ENCODE data around the gene PRRC2B. TPM values are rescaled to one million over a fixed set of nuclear protein-coding genes. Genes with fewer than 3 reads are reported as not detected.

PRRC2B gene
- total and polyA plus RNA-seq, 10 donors = 23.3 to 235 (median 180) TPM

DNA sequence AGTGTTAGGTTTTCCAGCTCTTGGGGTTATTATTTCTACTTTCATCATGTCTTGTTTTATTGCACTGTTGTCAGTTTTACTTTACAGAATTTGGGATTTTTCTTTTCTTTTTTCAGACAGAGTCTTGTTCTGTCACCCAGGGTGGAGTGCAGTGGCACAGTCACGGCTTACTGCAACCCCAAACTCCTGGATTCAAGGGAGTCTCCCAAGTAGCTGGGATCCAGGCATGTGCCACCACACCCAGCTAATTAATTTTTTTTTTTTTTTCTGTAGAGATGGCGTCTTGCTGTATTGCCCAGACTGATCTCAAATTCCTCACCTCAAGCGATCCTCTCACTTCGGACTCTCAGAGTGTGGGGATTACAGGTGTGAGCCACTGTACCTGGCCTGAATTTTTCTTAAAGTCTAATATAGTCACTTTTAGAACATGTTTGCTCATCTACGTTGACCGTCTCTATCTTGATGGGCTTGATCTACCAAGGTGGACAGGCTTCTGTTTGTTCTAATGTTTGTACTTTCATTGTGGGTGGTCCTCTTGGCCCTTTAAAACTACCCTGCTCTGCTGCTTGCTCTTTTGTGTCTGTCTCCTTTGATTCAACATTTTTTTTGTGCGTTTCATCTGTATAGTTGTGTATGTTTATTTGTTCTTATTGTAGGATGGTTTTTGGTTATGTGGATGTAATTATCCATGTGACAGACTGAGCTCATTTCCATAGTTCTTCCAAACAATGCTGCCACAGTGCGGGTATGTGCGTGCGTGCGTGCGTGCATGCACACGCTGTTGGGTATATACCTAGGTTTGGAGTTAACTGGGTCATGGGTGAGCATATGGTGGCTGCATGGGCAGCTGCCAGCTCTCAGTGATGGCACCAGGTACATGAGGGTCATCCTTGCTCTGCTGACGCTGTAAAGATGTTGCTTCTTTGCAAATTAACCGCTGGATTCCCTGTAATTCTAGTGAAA lies 18.1 kb downstream of the PRRC2B start:
- no peak for TF ChIP-seq POLR2A (IDR thresholded peaks at IDR 0.05)
- TF ChIP-seq, protein P1, sequence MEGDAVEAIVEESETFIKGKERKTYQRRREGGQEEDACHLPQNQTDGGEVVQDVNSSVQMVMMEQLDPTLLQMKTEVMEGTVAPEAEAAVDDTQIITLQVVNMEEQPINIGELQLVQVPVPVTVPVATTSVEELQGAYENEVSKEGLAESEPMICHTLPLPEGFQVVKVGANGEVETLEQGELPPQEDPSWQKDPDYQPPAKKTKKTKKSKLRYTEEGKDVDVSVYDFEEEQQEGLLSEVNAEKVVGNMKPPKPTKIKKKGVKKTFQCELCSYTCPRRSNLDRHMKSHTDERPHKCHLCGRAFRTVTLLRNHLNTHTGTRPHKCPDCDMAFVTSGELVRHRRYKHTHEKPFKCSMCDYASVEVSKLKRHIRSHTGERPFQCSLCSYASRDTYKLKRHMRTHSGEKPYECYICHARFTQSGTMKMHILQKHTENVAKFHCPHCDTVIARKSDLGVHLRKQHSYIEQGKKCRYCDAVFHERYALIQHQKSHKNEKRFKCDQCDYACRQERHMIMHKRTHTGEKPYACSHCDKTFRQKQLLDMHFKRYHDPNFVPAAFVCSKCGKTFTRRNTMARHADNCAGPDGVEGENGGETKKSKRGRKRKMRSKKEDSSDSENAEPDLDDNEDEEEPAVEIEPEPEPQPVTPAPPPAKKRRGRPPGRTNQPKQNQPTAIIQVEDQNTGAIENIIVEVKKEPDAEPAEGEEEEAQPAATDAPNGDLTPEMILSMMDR (IDR thresholded peaks at IDR 0.05 in 8 of 11, conservative IDR thresholded peaks at IDR 0.05 in 3 of 11) = no peak
- TF ChIP-seq POLR2AphosphoS5 (IDR thresholded peaks at IDR 0.05) = peak in 1 of 3 donors; percentile 14
- Histone ChIP-seq H3K4me3 (no peak overlapping the region), H3K36me3 (peaks cover 0 to 21% (median 0%) of the 10 kb centered on the region in 6 donors), H3K4me1 (peaks cover 48 to 100% (median 91%) of the 10 kb centered on the region in 6 donors), H3K27me3 (replicated peaks in 1 of 7) (no peaks in the 10 kb centered on the region), H3K27ac (no peak overlapping the region), H3K9me3 (no peaks in the 10 kb centered on the region)
- 92 to 95% (median 94%) methylated on average over 15 of the region's 15 CpGs for WGBS, 5 donors
- peak; percentile 31 for DNase-seq
- intact Hi-C loops (cut with DNase I; ENCODE audit: low total_unique reads) = no loop called here

DNA sequence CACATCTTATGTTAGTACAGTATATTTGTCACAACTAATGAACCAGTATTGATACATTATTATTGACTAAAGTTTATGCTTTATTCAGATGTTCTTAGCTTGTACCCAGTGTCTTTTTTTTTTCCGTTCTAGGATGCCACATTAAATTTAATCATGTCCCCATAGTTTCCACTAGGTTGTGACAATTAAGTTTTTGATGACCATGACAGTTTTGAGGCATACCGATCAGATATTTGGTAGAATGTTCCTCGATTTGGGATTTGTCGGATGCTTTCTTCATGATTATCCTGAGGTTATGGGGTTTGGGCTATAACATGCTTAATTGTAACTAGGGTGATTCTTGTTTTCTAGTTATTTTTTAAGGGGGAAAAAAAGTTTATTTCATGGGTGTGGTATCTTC lies 22.6 kb downstream of the PRRC2B start:
- Histone ChIP-seq H3K27me3 (replicated peaks in 1 of 7) (no peaks in the 10 kb centered on the region), H3K27ac (no peak overlapping the region), H3K4me3 (no peak overlapping the region), H3K9me3 (no peaks in the 10 kb centered on the region), H3K36me3 (peaks cover 0 to 44% (median 0%) of the 10 kb centered on the region in 6 donors), H3K4me1 (peaks cover 37 to 100% (median 90%) of the 10 kb centered on the region in 6 donors)
- WGBS, 5 donors = 87 to 94% (median 91%) methylated on average over 4 of the region's 4 CpGs
- no peak for TF ChIP-seq POLR2AphosphoS5 (IDR thresholded peaks at IDR 0.05)
- no peak for TF ChIP-seq POLR2A (IDR thresholded peaks at IDR 0.05)
- TF ChIP-seq, protein P1 (IDR thresholded peaks at IDR 0.05 in 8 of 11, conservative IDR thresholded peaks at IDR 0.05 in 3 of 11) = no peak
- intact Hi-C loops (cut with DNase I; ENCODE audit: low total_unique reads) = no loop called here
- DNase-seq = no peak

DNA sequence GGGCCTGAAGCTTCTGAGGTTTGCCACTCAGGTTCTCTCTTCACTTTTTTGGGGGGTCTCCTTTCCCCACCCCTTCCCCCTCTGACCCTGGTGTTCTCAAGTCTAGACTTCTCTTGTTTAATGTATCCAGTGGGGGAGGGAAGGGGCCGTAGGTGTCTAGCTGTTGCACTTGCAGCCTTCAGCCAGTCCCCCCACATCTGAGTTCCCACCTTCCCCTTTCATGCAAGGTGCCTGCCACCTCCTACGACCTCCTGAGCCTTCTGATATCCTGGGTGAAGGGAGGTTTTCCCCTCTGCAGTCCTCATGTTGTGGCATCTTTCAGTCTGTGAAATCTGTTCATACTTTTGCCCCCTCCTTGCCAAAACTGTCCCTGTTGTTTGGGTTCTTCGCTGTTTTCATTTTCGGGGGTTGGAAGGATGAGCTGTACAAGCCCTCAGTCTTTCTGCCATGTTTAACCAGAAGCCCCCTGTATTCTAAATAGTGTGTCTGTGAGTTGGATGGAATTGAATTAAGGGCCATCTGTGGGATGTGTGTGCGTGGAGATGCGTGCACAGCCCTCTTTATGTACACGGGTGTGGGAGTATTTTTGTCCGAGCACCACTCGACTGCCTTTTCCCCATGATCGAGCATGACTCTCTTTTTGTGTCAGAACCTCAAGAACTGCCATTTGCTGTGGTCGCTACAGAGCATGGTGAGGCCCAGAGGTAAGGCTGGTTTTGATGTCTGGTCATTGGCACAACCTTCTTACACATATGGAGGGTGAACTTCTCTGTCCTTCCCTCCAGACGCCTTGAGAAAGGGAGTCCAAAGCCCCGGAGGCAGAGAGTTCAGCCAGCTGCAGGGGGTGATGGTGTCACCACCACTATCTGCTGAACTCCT lies 23.6 kb downstream of the PRRC2B start:
- H3K4me1 ChIP-seq = peaks cover 42 to 100% (median 92%) of the 10 kb centered on the region in 6 donors
- WGBS, 5 donors = 41 to 54% (median 48%) methylated on average over 13 of the region's 13 CpGs
- intact Hi-C loops (cut with DNase I; ENCODE audit: low total_unique reads) = no loop called here
- H3K27me3 ChIP-seq (replicated peaks in 1 of 7) = no peaks in the 10 kb centered on the region
- no peaks in the 10 kb centered on the region for H3K9me3 ChIP-seq
- H3K27ac ChIP-seq = peak overlapping the region in 4 of 8 donors; percentile 38 to 57 (median 49)
- no peak for DNase-seq
- peak overlapping the region in 1 of 8 donors; percentile 5 for H3K4me3 ChIP-seq
- no peak for TF ChIP-seq POLR2A (IDR thresholded peaks at IDR 0.05)
- TF ChIP-seq POLR2AphosphoS5 (IDR thresholded peaks at IDR 0.05) = no peak
- TF ChIP-seq, protein P1 (IDR thresholded peaks at IDR 0.05 in 8 of 11, conservative IDR thresholded peaks at IDR 0.05 in 3 of 11) = no peak
- peaks cover 0 to 47% (median 1%) of the 10 kb centered on the region in 6 donors for H3K36me3 ChIP-seq

All from spleen (tissue), 11 donors.